ENCODE data around the gene PDYN. TPM values are rescaled to one million over a fixed set of nuclear protein-coding genes. Genes with fewer than 3 reads are reported as not detected.

Gene PDYN
- total RNA-seq, 4 donors from 2014 or later, result not detected

GRCh38 chr20:1995531-1996310 is 1.9 kb upstream of the PDYN start:
- DNase-seq (ENCODE audit: low spot score) (no peak), ATAC-seq (ENCODE audit: low FRiP score) (no peak)
- TF ChIP-seq CTCF (IDR thresholded peaks at IDR 0.05), result no peak

GRCh38 chr20:1994627-1995026 is 769 bp upstream of the PDYN start:
- no peak for TF ChIP-seq CTCF (IDR thresholded peaks at IDR 0.05)
- DNase-seq (ENCODE audit: low spot score), result no peak
- no peak for ATAC-seq (ENCODE audit: low FRiP score)

- TF ChIP-seq CTCF (IDR thresholded peaks at IDR 0.05), result no peak
- ATAC-seq (ENCODE audit: low FRiP score), result no peak
- no peak for DNase-seq (ENCODE audit: low spot score)
Measured at GRCh38 chr20:1992359-1993110, 1.3 kb downstream of the PDYN start.

GRCh38 chr20:1987826-1988225 is 6.0 kb downstream of the PDYN start:
- DNase-seq (ENCODE audit: low spot score) (no peak), ATAC-seq (ENCODE audit: low FRiP score) (no peak)
- TF ChIP-seq CTCF (IDR thresholded peaks at IDR 0.05), result no peak

GRCh38 chr20:1983301-1983700 is 10.6 kb downstream of the PDYN start:
- TF ChIP-seq CTCF (IDR thresholded peaks at IDR 0.05), result no peak
- DNase-seq (ENCODE audit: low spot score) (no peak), ATAC-seq (ENCODE audit: low FRiP score) (no peak)

GRCh38 chr20:1982686-1983085 is 11.2 kb downstream of the PDYN start:
- DNase-seq (ENCODE audit: low spot score), result no peak
- peak; percentile 27 for ATAC-seq (ENCODE audit: low FRiP score)
- no peak for TF ChIP-seq CTCF (IDR thresholded peaks at IDR 0.05)

All from omental fat pad (tissue), 4 donors.